Testis (tissue), 5 donors: ENCODE results near the gene PLET1. TPM values are rescaled to one million over a fixed set of nuclear protein-coding genes. Genes with fewer than 3 reads are reported as not detected.

Experiments used
- DNase-seq: peaks from one replicate; pipeline ENCODE4 v3.0.0-alpha.2; 2019
- H3K27ac ChIP-seq, 2 donors: fragments of 200-600 bp; sonication (generic); one replicate each; pipeline ENCODE4 v1.5.1; 2019
- H3K27me3 ChIP-seq: fragments of 200-600 bp; sonication (generic); one replicate; pipeline ENCODE4 v1.5.1; 2019
- H3K36me3 ChIP-seq: fragments of 200-600 bp; sonication (generic); one replicate; pipeline ENCODE4 v1.5.1; 2017; ENCODE audit warnings: low read depth; ENCODE audit errors: missing control alignments
- H3K4me1 ChIP-seq: fragments of 200-600 bp; sonication (generic); one replicate; pipeline ENCODE4 v1.5.1; 2019
- H3K4me3 ChIP-seq, 2 donors: fragments of 200-600 bp; sonication (generic); one replicate each; pipeline ENCODE4 v1.5.1; 2017 to 2019
- H3K9me3 ChIP-seq: fragments of 200-600 bp; sonication (generic); one replicate; pipeline ENCODE4 v1.5.1; 2017
- POLR2A ChIP-seq: fragments of 450-650 bp; IDR thresholded peaks from one replicate; pipeline ENCODE4 v1.6.1; 2017; ENCODE audit warnings: antibody characterized with exemption, mild to moderate bottlenecking, moderate library complexity
- WGBS, 2 donors: methylation state at CpG; one replicate each; pipeline ENCODE4 v1.1.5; 2018; 5-methylcytosine and 5-hydroxymethylcytosine counted together
- intact Hi-C: fragments of 100-400 bp; cut with DNase I; formaldehyde crosslinking; loops from one replicate; pipeline ENCODE4 v1.15.1; 2023; ENCODE audit warnings: low total_unique reads
- long read RNA-seq, 2 donors: transcript quantifications; one replicate each; lab custom pipeline, GENCODE V29; 2026
- polyA plus RNA-seq: library from polyadenylated mRNA; stranded (reverse); fragments of 350-450 nt; fragmentation: Illumina TruSeq; extraction: RNeasy Lipid Tissue Mini Kit (QIAGEN cat#74804); gene quantifications from one replicate; pipeline ENCODE4 v1.2.3, GENCODE V29; 2014; ENCODE audit warnings: low read depth, low replicate concordance; ENCODE audit not compliant: insufficient read depth
- total RNA-seq, 2 donors: library from RNA; depleted of rRNA; stranded (reverse); fragments of >200 nt; gene quantifications; one replicate each; pipeline ENCODE4 v1.2.3, GENCODE V29; 2016
- TF ChIP-seq, protein P1 (sequence below), 3 experiments: fragments of 450-650 bp in 2 of 3; fragments of 200-600 bp in 1 of 3; sonication (generic) in 1 of 3; IDR thresholded peaks; one replicate each; pipeline ENCODE4 v1.5.1; 2016 to 2019; ENCODE audit warnings: antibody characterized with exemption in 3 of 3, mild to moderate bottlenecking in 2 of 3, moderate library complexity in 1 of 3

Gene PLET1
- total RNA-seq (not detected), polyA plus RNA-seq (not detected)
- long read RNA-seq, donor 1: 0 reads
- long read RNA-seq, donor 2: 0 reads

DNA sequence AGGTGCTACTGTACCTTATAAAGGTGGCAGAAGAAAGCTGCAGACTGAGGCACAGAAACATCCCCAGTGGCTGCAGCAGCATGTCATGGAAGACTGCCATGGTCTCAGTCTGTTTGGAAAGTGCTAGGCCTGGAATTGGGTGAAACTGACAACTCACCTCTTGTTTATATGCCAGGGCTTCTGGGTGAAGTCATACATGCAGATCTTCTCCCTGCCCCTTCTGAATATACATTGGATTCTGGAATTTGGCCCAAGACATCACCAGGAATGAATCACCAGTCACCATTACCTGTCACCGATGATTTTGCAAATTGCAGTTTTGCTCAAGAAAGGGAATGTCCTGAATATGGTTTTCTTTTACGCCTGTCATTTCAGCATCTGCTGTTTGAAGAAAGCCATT lies at the start of gene PLET1:
PLET1 (minus strand) TSS at position 371 of the 400 bp plus-strand sequence; CDS start at position 100, 271 bp downstream.
- Histone ChIP-seq H3K36me3 (no peaks in the 10 kb centered on the region), H3K9me3 (no peaks in the 10 kb centered on the region), H3K27me3 (no peaks in the 10 kb centered on the region), H3K27ac (no peak within 1 kb of the TSS), H3K4me1 (no peaks in the 10 kb centered on the region), H3K4me3 (no peak within 1 kb of the TSS)
- DNase-seq: no peak
- 94 to 96% methylated on average over 2 of the region's 2 CpGs for WGBS, 2 donors
- intact Hi-C loops: no loop called here
- TF ChIP-seq, protein P1, sequence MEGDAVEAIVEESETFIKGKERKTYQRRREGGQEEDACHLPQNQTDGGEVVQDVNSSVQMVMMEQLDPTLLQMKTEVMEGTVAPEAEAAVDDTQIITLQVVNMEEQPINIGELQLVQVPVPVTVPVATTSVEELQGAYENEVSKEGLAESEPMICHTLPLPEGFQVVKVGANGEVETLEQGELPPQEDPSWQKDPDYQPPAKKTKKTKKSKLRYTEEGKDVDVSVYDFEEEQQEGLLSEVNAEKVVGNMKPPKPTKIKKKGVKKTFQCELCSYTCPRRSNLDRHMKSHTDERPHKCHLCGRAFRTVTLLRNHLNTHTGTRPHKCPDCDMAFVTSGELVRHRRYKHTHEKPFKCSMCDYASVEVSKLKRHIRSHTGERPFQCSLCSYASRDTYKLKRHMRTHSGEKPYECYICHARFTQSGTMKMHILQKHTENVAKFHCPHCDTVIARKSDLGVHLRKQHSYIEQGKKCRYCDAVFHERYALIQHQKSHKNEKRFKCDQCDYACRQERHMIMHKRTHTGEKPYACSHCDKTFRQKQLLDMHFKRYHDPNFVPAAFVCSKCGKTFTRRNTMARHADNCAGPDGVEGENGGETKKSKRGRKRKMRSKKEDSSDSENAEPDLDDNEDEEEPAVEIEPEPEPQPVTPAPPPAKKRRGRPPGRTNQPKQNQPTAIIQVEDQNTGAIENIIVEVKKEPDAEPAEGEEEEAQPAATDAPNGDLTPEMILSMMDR (IDR thresholded peaks at IDR 0.05): no peak
- TF ChIP-seq POLR2A: no peak

DNA sequence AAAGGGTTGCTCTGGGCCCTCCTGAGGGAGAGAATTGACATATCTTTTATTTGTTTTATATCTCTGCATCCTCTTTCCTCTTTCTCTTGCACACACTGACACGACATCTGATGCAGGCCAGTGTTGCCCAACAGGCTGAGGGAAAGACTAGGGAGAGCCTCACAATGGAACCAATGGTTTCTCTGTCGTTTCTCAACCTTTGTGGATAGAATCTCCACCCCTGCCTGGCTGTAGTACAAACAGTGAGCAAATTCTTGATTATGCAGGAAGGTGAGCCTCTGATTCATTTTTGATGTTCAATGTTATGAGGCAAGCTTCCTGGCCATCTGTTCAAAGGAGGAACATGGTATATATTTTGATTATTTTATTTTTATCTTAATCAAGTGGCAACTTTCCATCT lies 49.8 kb upstream of the PLET1 start:
- intact Hi-C loops: no loop called here
- Histone ChIP-seq H3K9me3 (no peaks in the 10 kb centered on the region), H3K36me3 (no peaks in the 10 kb centered on the region), H3K27ac (no peak overlapping the region), H3K4me1 (no peaks in the 10 kb centered on the region), H3K27me3 (no peaks in the 10 kb centered on the region), H3K4me3 (no peak overlapping the region)
- 67 to 87% methylated on average over 2 of the region's 2 CpGs for WGBS, 2 donors
- no peak for DNase-seq
- TF ChIP-seq, protein P1 (IDR thresholded peaks at IDR 0.05): no peak
- TF ChIP-seq POLR2A: no peak

- no peak overlapping the region for H3K4me3 ChIP-seq
- TF ChIP-seq, protein P1 (IDR thresholded peaks at IDR 0.05): no peak
- no peak for TF ChIP-seq POLR2A
- no peaks in the 10 kb centered on the region for H3K36me3 ChIP-seq
- no peak for DNase-seq
- H3K27ac ChIP-seq: no peak overlapping the region
- 88 to 95% methylated on average over 2 of the region's 2 CpGs for WGBS, 2 donors
- H3K4me1 ChIP-seq: no peaks in the 10 kb centered on the region
- no peaks in the 10 kb centered on the region for H3K9me3 ChIP-seq
- intact Hi-C loops: no loop called here
- no peaks in the 10 kb centered on the region for H3K27me3 ChIP-seq
These were observed 48.0 kb upstream of the PLET1 start for GRCh38 chr11:112308651-112309050.

DNA sequence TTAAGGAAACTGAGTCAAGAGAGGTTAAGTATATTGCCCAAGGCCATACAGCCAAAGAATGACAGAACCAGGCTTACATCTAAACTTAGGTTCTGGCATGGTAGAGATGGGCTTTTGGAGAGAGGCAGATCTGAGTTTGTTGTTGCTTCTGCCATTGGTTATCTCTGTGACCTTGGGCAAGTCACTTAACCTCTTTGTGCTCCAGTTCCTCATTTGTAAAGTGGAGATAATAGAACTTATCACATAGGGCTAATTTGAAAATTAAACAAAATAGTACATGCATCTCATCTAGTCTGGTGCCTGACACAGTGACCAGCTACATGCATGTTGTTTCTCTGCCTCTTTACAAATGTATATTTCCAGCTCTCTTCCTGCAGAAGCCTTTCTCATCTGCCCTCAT lies 47.0 kb upstream of the PLET1 start:
- no peaks in the 10 kb centered on the region for H3K27me3 ChIP-seq

GRCh38 chr11:112306230-112306629 lies 45.6 kb upstream of the PLET1 start:
- Histone ChIP-seq H3K27me3 (no peaks in the 10 kb centered on the region), H3K4me3 (no peak overlapping the region), H3K9me3 (no peaks in the 10 kb centered on the region), H3K36me3 (no peaks in the 10 kb centered on the region), H3K27ac (no peak overlapping the region), H3K4me1 (no peaks in the 10 kb centered on the region)
- no peak for DNase-seq
- intact Hi-C loops: no loop called here
- TF ChIP-seq, protein P1 (IDR thresholded peaks at IDR 0.05): no peak
- TF ChIP-seq POLR2A: no peak
- 83 to 87% methylated on average over 1 of the region's 1 CpG for WGBS, 2 donors

More for the DNA sequence above, 47.0 kb upstream of the PLET1 start:
- TF ChIP-seq, protein P1 (IDR thresholded peaks at IDR 0.05): no peak
- TF ChIP-seq POLR2A: no peak
- no peaks in the 10 kb centered on the region for H3K9me3 ChIP-seq
- H3K36me3 ChIP-seq: no peaks in the 10 kb centered on the region
- no peak for DNase-seq
- no peak overlapping the region for H3K4me3 ChIP-seq
- no peak overlapping the region for H3K27ac ChIP-seq
- H3K4me1 ChIP-seq: no peaks in the 10 kb centered on the region
- intact Hi-C loops: no loop called here
